ENCODE results near the gene TRAPPC1. TPM values are rescaled to one million over a fixed set of nuclear protein-coding genes. Genes with fewer than 3 reads are reported as not detected.

TRAPPC1 gene
- total RNA-seq, 1 experiment from 2014 or later: 75.5 TPM

- no peak for DNase-seq
- no TSS peak for BruUV-seq (replicated peaks)
- H3K4me3 Mint-ChIP-seq (ENCODE audit: unreplicated experiment): no peak overlapping the region
- ChIA-PET POLR2A (no interaction called here), CTCF (no interaction called here)
- no peak overlapping the region for H3K27ac Mint-ChIP-seq (ENCODE audit: unreplicated experiment)
- Histone ChIP-seq H3K36me3 (ENCODE audit: control insufficient read depth, insufficient read depth, low read length) (no peaks in the 10 kb centered on the region), H3K4me1 (no peaks in the 10 kb centered on the region), H3K27me3 (replicated peaks; ENCODE audit: control insufficient read depth, insufficient read depth, low read length) (no peaks in the 10 kb centered on the region), H3K4me3 (ENCODE audit: low read depth, low read length) (no peak overlapping the region), H3K9me3 (no peaks in the 10 kb centered on the region)
- intact Hi-C loops (cut with micrococcal nuclease; ENCODE audit: unreplicated experiment): no loop called here
- no peaks in the 10 kb centered on the region for H3K4me1 Mint-ChIP-seq (ENCODE audit: low read depth, unreplicated experiment)
- H3K36me3 Mint-ChIP-seq (ENCODE audit: insufficient read depth, unreplicated experiment): peaks cover 51% of the 10 kb centered on the region
- H3K27me3 Mint-ChIP-seq (ENCODE audit: insufficient read depth, unreplicated experiment): no peaks in the 10 kb centered on the region
- no peaks in the 10 kb centered on the region for H3K9me3 Mint-ChIP-seq (ENCODE audit: unreplicated experiment)
- TF ChIP-seq CTCF (IDR thresholded peaks at IDR 0.05; ENCODE audit: insufficient read depth in 1 of 2, low read depth in 1 of 2, low read length in 1 of 2, severe bottlenecking in 1 of 2, unreplicated experiment in 1 of 2): no peak
Observed at GRCh38 chr17:7943291-7943690, 11.5 kb upstream of the TRAPPC1 start.

GRCh38 chr17:7940743-7941142 is 9.0 kb upstream of the TRAPPC1 start:
- Histone ChIP-seq H3K4me3 (ENCODE audit: low read depth, low read length) (no peak overlapping the region), H3K9me3 (no peaks in the 10 kb centered on the region), H3K36me3 (ENCODE audit: control insufficient read depth, insufficient read depth, low read length) (no peaks in the 10 kb centered on the region), H3K27me3 (replicated peaks; ENCODE audit: control insufficient read depth, insufficient read depth, low read length) (no peaks in the 10 kb centered on the region), H3K4me1 (no peaks in the 10 kb centered on the region)
- TF ChIP-seq CTCF (IDR thresholded peaks at IDR 0.05; ENCODE audit: insufficient read depth in 1 of 2, low read depth in 1 of 2, low read length in 1 of 2, severe bottlenecking in 1 of 2, unreplicated experiment in 1 of 2): no peak
- Mint-ChIP-seq H3K27me3 (ENCODE audit: insufficient read depth, unreplicated experiment) (no peaks in the 10 kb centered on the region), H3K4me1 (ENCODE audit: low read depth, unreplicated experiment) (no peaks in the 10 kb centered on the region), H3K27ac (ENCODE audit: unreplicated experiment) (no peak overlapping the region), H3K36me3 (ENCODE audit: insufficient read depth, unreplicated experiment) (peaks cover 39% of the 10 kb centered on the region), H3K9me3 (ENCODE audit: unreplicated experiment) (no peaks in the 10 kb centered on the region), H3K4me3 (ENCODE audit: unreplicated experiment) (no peak overlapping the region)
- no peak for DNase-seq
- POLR2A ChIA-PET: no interaction called here
- CTCF ChIA-PET: no interaction called here
- intact Hi-C loops (cut with micrococcal nuclease; ENCODE audit: unreplicated experiment): no loop called here
- no TSS peak for BruUV-seq (replicated peaks)

GRCh38 chr17:7940034-7940433 is 8.3 kb upstream of the TRAPPC1 start:
- Mint-ChIP-seq H3K4me3 (ENCODE audit: unreplicated experiment) (no peak overlapping the region), H3K4me1 (ENCODE audit: low read depth, unreplicated experiment) (no peaks in the 10 kb centered on the region), H3K36me3 (ENCODE audit: insufficient read depth, unreplicated experiment) (peaks cover 34% of the 10 kb centered on the region), H3K9me3 (ENCODE audit: unreplicated experiment) (no peaks in the 10 kb centered on the region), H3K27ac (ENCODE audit: unreplicated experiment) (no peak overlapping the region), H3K27me3 (ENCODE audit: insufficient read depth, unreplicated experiment) (no peaks in the 10 kb centered on the region)
- intact Hi-C loops (cut with micrococcal nuclease; ENCODE audit: unreplicated experiment): no loop called here
- Histone ChIP-seq H3K4me3 (ENCODE audit: low read depth, low read length) (no peak overlapping the region), H3K27me3 (replicated peaks; ENCODE audit: control insufficient read depth, insufficient read depth, low read length) (no peaks in the 10 kb centered on the region), H3K9me3 (no peaks in the 10 kb centered on the region), H3K36me3 (ENCODE audit: control insufficient read depth, insufficient read depth, low read length) (no peaks in the 10 kb centered on the region), H3K4me1 (no peaks in the 10 kb centered on the region)
- CTCF ChIA-PET: no interaction called here
- TF ChIP-seq CTCF (IDR thresholded peaks at IDR 0.05; ENCODE audit: insufficient read depth in 1 of 2, low read depth in 1 of 2, low read length in 1 of 2, severe bottlenecking in 1 of 2, unreplicated experiment in 1 of 2): no peak
- DNase-seq: no peak
- POLR2A ChIA-PET: no interaction called here
- BruUV-seq (replicated peaks): no TSS peak

Data from Caco-2 (cell line).